COLO829 (cell line): ENCODE measurements around the gene SCN1B.

Source experiments
- DNase-seq: peaks from one replicate; pipeline ENCODE4 v3.0.0; 2012; ENCODE audit warnings: low spot score

The SCN1B gene

DNA sequence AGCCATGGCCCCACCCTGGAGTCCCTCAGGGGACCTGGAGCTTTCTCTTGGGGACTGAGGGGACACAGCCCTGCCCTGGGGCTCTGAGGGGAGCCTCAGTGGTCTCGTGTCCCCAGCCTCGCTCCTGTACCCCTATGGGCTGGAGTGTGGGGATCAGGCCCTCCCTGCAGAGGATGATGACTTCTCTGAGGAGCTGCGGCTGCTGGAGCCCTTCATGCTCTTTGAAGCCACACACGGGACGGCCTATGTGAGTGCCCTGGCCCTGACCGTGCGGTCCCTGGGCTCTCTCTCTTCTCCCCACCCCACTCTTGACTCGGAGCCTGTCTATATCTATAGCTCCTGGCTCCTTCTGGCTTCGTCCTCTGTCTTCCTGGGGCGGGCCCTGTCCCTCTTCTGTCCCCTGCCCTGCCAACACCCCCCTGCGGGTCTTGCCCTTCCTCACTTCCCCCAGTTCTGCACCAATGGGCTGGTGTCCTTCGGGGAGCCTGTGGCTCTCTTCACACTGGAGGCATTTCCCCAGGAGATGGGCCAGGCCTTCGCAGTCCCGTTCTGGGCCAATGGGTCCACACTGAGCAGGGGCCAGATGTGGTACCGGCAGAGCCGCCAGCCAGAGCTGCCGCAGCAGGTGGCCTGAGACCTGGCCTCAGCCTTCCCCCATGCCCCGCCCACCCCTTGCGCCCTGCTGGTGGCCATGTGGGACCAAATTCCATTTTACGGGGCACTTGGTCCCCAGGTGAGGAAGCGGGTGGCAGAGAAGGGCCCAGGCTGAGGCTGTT is 44.3 kb downstream of the SCN1B start:
- DNase-seq, result no peak

DNA sequence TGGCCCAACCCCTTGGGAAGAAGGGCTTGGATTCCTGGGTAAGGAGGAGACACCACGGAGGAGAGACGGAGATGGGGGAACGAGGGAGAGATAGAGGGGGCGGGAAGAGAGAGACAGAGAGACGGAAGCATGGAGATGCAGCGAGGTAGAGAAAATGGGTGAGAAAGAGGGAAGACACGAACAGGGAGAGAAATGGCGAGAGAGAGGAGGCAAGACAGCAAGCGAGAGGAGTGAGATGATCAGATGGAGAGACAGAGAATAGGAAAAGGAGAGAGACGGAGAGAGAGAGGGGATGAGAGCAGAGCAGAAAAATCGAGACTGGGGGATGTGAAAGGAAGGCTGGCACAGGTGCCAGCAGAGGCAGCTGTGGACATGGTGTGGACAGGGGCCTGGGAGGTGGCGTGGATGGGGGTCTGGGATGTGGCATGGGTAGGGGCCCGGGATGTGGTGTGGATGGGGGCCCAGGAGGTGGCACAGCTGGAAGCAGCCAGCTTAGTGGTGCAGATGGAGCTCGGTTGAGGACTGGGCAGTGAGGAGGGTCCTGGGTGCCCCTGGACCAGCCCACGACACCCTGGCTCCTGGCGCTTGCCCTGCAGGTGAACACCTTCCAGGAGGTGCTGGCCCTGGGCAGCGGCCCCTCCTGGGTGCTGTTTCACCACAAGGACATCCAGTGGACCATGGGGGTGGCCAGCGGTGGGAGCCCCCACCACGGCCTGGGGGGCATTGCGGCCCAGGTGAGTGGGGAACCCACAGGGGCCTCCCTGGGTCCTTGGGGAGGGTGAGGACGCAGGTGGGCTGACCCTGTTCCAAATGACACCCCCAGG is 45.1 kb downstream of the SCN1B start:
- DNase-seq, result no peak

DNA sequence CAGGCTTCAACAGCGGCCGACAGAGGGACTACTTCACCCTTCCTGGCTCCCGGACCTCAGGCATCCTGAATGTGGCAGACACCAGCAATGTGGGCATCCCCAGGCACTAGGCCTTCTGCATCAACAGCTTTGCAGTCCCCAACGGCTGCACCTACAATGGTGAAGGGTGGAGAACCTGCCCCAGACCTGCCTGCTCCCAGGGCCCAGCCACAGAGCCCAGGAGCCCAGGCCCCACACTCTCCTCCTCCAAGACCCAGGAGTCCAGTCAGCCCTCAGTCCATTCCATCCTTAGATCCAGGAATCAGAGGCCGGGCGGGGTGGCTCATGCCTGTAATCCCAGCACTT is 45.7 kb downstream of the SCN1B start:
- no peak for DNase-seq

DNA sequence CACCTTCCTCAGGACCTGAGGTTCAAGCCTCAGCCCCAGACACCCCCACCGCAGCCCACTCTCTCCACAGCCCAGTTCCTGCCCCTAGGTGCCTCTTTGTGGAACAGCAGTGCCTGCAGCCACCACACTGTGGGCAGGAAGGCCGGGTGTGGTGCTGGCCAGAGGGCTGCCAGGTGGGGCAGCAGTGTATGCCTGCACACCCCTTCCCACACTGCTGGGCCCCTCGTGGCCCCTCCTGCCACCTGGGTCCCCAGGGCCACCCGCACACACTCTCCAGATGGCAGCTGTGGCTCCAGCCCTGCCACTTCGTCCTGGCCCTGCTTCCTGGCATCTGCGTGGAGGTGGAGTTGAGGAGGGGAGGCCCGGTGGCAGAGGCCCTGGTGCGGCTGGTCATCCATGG is 46.4 kb downstream of the SCN1B start:
- DNase-seq, result no peak

DNA sequence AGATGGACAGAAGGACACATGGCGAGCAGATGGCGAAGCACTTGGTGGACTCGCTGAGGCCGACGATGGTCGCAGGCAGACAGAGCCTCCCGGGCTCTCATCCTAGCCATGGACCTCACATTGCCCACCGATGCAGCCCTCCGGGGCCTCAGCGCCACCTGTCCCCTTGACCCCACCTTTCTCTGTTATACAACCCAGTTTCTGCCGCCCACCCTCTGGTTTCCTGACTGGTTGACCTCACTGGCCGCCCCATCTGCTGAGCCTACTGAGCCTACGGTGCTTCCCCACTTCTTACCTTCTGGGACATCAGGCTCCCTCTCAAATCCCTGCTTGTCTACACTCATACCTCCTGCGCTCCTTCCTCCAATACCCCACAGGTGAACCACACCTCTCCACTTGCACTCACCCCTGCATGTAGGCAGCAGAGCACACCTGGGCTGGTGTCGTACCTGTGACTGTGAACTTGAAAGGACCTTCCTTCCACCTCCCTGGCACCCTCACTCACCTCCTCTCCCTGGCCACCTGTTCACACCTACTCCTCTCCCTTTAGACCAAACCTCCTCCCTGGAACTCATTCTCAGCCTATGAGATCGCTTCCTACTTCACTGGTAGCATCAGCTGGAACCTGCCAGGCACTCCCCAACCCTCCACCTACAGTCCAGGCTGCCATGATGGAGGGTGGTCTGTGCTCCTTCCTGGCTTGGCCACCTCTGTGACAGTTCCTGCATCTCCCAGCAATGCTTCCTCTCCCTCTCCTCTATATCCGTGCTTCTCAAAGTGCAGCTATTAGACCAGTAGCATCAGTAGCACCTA is 47.3 kb downstream of the SCN1B start:
- no peak for DNase-seq

DNA sequence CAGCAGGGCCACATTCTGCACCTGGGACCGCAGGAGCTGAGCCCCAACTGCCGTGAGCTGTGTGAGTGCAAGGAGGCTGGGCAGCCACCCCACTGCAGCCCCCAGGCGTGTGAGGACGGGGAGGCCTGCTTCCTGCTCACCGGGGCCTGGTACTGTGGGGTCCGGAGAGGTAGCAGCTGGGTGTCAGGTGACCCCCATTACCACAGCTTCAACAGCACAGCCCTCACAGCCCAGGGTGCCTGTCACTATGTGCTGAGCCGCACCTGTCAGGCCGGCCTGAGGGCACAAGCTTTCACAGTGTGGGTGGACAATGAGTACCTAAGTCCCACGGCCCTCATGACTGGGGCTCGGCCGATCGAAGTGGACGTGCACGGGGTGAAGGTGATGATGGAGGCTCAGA is 49.6 kb downstream of the SCN1B start:
- DNase-seq, result no peak

DNA sequence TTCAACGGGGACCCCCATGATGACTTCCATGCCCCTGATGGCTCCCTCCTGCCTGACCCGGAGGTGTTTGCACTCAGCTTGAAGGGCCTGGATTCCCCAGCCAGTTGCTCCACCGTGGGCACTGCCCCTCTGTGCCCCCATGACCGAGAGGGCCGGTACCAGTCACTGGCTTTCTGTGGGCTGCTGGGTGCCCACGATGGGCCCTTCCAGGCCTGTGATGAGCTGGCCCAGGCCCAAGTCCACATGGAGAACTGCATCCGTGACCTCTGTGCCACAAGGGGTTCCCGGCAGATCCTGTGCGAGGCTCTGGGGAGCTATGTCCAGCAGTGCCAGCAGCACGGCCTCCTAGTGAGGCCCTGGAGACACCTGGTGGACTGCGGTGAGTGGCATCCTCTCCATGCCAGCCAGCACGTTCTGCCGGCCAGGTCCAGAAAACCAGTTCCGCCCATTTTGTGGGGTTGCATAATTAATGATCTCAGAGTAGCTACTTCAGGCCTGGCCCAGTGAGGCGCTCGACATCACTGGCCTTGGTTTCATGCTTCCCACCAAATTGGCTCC is 50.4 kb downstream of the SCN1B start:
- no peak for DNase-seq

DNA sequence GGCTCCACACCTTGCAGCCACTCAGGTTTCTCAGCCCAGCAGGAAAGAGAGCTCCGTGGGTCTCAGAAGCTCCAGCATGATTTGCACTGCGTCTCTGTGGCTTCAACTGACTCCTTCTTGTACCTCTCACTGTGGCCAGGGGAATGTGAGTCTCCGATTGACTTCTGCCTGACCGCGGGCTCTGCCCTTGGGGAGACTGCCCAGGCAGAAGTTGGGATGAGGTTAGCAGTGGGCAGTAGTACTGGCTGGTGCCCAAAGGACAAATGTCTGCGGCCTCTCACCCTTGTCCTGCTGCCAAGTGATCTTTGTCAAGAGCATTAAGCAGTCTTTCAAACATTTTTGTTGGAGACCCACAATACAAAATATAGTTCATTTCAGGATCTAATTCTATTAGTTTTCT is 50.9 kb downstream of the SCN1B start:
- no peak for DNase-seq

DNA sequence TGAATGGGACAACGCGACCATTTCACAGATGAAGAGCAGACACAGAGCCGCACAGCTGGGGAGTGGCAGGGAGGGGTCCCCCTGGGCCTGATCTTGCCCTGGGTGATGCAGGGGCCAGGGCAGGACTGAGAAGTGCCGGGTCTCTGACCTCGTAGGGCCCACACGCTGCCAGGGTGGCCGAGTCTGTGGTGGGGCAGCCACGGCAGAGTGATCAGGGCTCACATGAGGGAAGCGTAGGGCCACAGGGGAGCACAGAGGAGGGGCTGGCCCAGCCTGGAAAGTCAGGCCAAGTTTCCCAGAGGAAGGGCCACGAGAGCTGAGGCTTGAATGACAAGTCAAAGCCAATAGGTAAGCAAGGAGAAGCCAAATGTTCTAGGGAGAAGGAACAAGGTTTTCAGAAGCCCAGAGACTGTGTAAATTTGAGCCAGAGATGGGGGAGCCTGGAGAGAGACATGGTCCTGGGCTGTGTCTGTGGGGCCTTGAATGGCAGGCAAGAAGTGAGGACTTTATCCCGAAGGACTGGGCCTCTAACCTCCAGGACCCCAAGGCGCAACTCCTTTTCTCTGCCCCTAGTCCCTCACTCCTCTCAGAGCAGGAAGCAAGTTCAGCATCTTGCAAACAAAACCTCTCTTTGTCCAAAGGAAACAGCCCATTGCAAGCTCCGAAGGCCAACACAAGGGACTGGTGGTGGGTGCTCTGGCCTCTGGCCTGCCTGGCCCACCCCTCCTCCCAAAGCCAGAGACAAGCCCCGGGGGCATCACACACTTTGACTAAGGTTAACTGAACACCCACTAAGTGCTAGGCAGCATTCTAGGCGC is 53.6 kb downstream of the SCN1B start:
- DNase-seq, result peak; percentile 27

DNA sequence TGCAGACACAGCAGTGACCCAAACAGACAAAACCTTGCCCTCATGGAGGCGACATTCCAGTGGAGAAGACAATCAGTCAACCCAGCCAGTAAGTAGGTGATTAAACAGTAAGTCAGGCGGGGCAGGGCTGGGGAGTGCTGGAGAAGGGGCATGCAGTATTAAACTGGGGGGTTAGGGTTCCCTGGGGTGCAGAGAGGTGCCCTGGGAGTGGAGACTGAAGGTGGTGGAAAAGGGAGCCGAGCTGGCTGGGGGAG is 54.2 kb downstream of the SCN1B start:
- no peak for DNase-seq

DNA sequence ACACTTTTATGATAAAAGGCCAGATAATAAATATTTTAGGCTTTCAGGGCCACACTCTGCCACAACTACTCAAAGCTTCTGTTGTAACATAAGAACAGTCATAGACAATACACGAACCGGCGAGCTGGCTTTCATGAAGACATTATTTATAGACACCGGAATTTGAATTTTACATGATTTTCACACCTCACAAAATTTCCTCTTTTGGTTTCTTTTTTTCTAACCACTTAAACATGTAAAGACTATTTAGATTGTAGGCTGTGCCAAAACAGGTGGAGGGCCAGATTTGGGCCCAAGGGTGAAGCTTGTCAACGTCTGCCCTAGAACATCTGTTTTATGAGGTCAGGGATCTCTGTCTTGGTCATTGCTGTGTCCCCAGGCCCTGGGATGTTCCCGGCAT is 55.7 kb downstream of the SCN1B start:
- no peak for DNase-seq

DNA sequence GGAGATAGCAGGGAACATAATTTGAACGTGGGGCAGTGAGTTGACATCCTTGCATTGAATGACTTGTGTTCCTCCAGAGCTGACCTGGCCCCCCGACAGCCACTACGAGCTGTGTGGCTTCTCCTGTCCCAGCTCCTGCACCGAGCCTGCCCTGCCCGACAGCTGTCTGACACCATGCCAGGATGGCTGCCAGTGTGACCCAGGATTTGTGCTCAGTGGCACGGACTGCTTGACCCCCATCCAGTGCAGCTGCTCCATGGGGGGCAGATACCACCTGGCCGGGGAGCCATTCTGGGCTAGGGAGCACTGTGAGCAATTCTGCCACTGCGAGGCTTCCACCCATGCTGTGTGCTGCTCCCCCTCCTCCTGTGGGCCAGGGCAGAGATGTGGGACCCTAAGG is 56.2 kb downstream of the SCN1B start:
- DNase-seq, result no peak

DNA sequence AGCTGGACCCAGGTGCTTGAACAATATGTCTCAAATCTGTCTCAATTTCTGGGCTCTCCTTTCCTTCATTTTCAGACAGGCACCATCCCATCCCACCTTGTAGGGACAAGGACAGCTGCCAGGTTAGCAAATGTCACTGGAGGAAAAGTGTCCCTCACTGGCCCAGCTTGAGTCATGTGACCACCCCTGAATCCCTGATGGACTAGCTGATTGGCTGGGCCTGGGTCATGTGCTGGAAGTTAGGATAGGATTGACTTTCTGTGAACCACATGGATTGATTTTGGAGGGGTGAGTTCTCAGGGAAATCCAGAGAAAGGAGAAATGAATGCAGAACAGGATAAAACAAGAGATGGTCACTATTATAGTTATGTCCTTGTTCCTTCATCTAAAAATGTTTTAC is 57.1 kb downstream of the SCN1B start:
- DNase-seq, result no peak

DNA sequence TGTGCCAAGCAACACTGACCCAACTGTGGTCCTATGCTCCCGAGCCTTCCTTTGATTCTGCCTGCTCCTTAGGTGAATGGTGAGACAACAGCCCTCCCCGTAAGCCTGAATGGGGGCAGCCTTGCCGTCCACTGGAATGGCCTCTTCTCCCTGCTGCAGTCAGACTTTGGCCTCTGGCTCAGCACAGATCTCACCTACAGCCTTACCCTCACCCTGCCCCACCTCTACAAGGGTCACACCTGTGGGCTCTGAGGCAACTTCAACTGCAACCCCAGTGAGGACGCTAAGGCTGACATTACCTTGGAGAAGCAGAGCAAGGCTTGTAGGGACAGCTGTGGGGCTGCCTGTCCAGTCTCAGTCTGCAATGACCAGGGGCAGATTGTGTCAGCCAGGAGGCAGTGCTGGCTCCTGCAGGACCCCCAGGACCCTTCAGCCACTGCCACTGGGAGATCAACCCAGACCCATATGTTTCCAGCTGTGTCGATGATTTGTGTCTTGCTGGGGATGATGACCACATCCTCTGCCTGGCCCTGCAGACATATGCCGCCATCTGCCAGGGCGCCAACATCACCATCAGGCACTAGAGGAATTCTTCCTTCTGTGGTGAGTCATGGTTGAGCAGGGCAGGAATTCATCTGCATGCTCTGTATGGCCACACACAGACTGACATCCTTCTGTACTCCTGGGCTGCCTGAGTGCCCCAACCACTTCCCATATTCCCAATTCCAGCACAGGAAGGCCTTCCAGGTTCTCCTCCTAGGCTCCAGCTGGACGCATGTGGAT is 58.1 kb downstream of the SCN1B start:
- peak; percentile 74 for DNase-seq

DNA sequence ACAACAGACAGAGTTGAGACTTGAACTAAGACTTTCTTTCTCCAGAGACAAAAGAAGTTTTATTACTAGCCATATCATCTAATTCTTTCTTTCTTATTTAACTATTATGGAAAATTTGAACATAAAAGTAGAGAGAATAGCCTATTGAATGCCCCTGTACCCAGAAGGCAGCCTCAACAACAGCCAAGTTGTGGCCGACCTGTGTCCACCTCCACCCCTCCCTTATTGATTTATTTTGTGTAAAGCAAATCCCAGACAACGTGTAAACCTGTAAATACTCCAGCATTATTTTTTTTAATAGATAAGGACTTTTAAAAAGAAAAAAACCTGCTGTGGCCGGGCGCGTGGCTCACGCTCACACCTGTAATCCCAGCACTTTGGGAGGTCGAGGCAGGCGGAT is 59.3 kb downstream of the SCN1B start:
- DNase-seq, result no peak
